ENCODE measurements around the gene SPRING1. TPM values are rescaled to one million over a fixed set of nuclear protein-coding genes. Genes with fewer than 3 reads are reported as not detected.
A peak's percentile ranks its signal among the peaks of the same experiment; 100 is the strongest.

The SPRING1 gene
- total RNA-seq (2012; rRNA removed) (14.0 and 16.4 TPM in 2 replicates), polyA plus RNA-seq (2012; rRNA removed) (12.4 and 16.7 TPM in 2 replicates), Bru-seq, nascent RNA (percentile 65 among the genes with signal in this experiment), BruChase-seq, experiment 1, labeled RNA remaining after a 6-hour chase (percentile 76 among the genes with signal in this experiment), BruChase-seq, experiment 2, labeled RNA remaining after a 2-hour chase (percentile 72 among the genes with signal in this experiment)
- 9.0 and 9.6 TPM in 2 replicates for polyA plus RNA-seq (2012; cell fraction: cytosol; rRNA removed)
- 5.1 and 6.5 TPM in 2 replicates for polyA plus RNA-seq (2012; cell fraction: nucleus; rRNA removed; ENCODE audit: low replicate concordance)
- long read RNA-seq, full-length matches to known transcripts = 31 of 40 reads
- long read RNA-seq, partial matches to known transcripts = 1 of 40 reads
- long read RNA-seq, other reads (novel, unspliced or antisense) = 8 of 40 reads

- peak within 1 kb of the TSS; percentile 96 for H3K14ac ChIP-seq (replicated peaks; ENCODE audit: low read depth, low read length)
- in situ Hi-C loops (cut with MboI; ENCODE audit: low sequenced_read_pairs) = no loop called here
- peaks cover 8 to 33% of the 10 kb centered on the region in 2 experiments; a peak in 3 of 4 replicates for H3K79me1 ChIP-seq (ENCODE audit: low read depth in 1 of 2, low read length in 2 of 2)
- H3K27ac ChIP-seq (ENCODE audit: insufficient read depth, low read length) = peak within 1 kb of the TSS; percentile 60
- 0 out of 2 replicates have a peak within 1 kb of the TSS, but pooled peaks have one; percentile 10 for H3K56ac ChIP-seq (ENCODE audit: extremely low read depth, insufficient read depth, low read length)
- H2BK20ac ChIP-seq (ENCODE audit: low read depth, low read length) = no peak within 1 kb of the TSS
- peak within 1 kb of the TSS; percentile 92 for H3K4me2 ChIP-seq (ENCODE audit: low read depth, low read length)
- intact Hi-C loops (cut with micrococcal nuclease) = loop anchor here (1.0 to 2.0 kb wide), 2 partner anchors 81 to 173 kb away; partner anchors contain the start of gene FBXW8
- H4K91ac ChIP-seq (ENCODE audit: insufficient read depth, low read depth, low read length) = peak within 1 kb of the TSS; percentile 52
- peak within 1 kb of the TSS; percentile 87 for H3K4ac ChIP-seq (ENCODE audit: low read depth, low read length)
- 1% methylated on average over 44 of the region's 80 CpGs; no CpG with 5 or more reads in 1 of the 2 experiments for WGBS, 2 experiments (ENCODE audit: extremely low coverage in 2 of 2, insufficient read length in 1 of 2)
- peak within 1 kb of the TSS; percentile 44 for H2BK5ac ChIP-seq (ENCODE audit: low read depth, low read length, poor library complexity, severe bottlenecking)
- no TSS peak for BruUV-seq (replicated peaks)
- peak; percentile 99 for ATAC-seq (ENCODE audit: low read depth)
- dilution Hi-C loops (cut with HindIII; ENCODE audit: low sequenced_read_pairs, unreplicated experiment) = no loop called here
- H3K4me1 ChIP-seq (ENCODE audit: control insufficient read depth, insufficient read depth, low read length) = peaks cover 2% of the 10 kb centered on the region; the same call in 1 of the 2 replicates
- H2BK120ac ChIP-seq (ENCODE audit: low read depth, low read length) = peak within 1 kb of the TSS; percentile 27; the same call in 1 of the 2 replicates
- H2AK5ac ChIP-seq (ENCODE audit: low read depth, low read length) = peak within 1 kb of the TSS; percentile 93
- H3K9me3 ChIP-seq (ENCODE audit: control insufficient read depth, insufficient read depth, low read length) = no peaks in the 10 kb centered on the region
- 0 out of 2 replicates have a peak within 1 kb of the TSS, but pooled peaks have one; percentile 21 for H3K18ac ChIP-seq (ENCODE audit: low read depth, low read length)
- H4K5ac ChIP-seq (ENCODE audit: low read depth, low read length) = peak within 1 kb of the TSS; percentile 22
- peak within 1 kb of the TSS; percentile 79 to 87 for H4K8ac ChIP-seq (ENCODE audit: low read depth in 2 of 2, low read length in 2 of 2)
- H3K27me3 ChIP-seq (ENCODE audit: control insufficient read depth, insufficient read depth, low read length) = no peaks in the 10 kb centered on the region
- peaks cover 3% of the 10 kb centered on the region; the same call in 1 of the 2 replicates for H4K20me1 ChIP-seq (ENCODE audit: insufficient read depth, low read length)
- ChIA-PET CTCF (no interaction called here), POLR2A (ENCODE audit: unreplicated experiment) (no interaction called here)
- peak within 1 kb of the TSS; percentile 94 for H3K9ac ChIP-seq (ENCODE audit: low read depth, low read length)
- H3K23ac ChIP-seq (ENCODE audit: low read depth, low read length) = peak within 1 kb of the TSS; percentile 98
- H2AFZ ChIP-seq (replicated peaks; ENCODE audit: low read length, poor library complexity) = peak within 1 kb of the TSS; percentile 96
- no peak within 1 kb of the TSS for H2BK15ac ChIP-seq (ENCODE audit: low read depth, low read length)
- peak within 1 kb of the TSS; percentile 92 for H2AK9ac ChIP-seq (replicated peaks; ENCODE audit: low read depth, low read length, poor library complexity)
- 0 out of 2 replicates have a peak, but pooled peaks cover 2% of the 10 kb centered on the region for H3K9me1 ChIP-seq (ENCODE audit: insufficient read depth, low read length)
- peak within 1 kb of the TSS; percentile 79 for H3K4me3 ChIP-seq (ENCODE audit: insufficient read depth, low read depth, low read length)
- peaks cover 1% of the 10 kb centered on the region for H3K36me3 ChIP-seq (ENCODE audit: control insufficient read depth, insufficient read depth, low read length)
- peak; percentile 99 for DNase-seq
- 0 out of 2 replicates have a peak, but pooled peaks have one; percentile 24 for TF ChIP-seq CEBPB (IDR thresholded peaks at IDR 0.05; ENCODE audit: low read depth, low read length)
- 0 out of 2 replicates have a peak, but pooled peaks have one; percentile 6 for TF ChIP-seq CTCF (conservative IDR thresholded peaks at IDR 0.05; ENCODE audit: low read depth, low read length)
- TF ChIP-seq RFX5 (IDR thresholded peaks at IDR 0.05; ENCODE audit: low read depth, low read length) = 0 out of 2 replicates have a peak, but pooled peaks have one; percentile 20
- TF ChIP-seq, protein P1, sequence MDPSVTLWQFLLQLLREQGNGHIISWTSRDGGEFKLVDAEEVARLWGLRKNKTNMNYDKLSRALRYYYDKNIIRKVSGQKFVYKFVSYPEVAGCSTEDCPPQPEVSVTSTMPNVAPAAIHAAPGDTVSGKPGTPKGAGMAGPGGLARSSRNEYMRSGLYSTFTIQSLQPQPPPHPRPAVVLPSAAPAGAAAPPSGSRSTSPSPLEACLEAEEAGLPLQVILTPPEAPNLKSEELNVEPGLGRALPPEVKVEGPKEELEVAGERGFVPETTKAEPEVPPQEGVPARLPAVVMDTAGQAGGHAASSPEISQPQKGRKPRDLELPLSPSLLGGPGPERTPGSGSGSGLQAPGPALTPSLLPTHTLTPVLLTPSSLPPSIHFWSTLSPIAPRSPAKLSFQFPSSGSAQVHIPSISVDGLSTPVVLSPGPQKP (IDR thresholded peaks at IDR 0.05; ENCODE audit: borderline replicate concordance, low read depth, low read length) = no peak
- peak; percentile 83 for TF ChIP-seq RCOR1 (IDR thresholded peaks at IDR 0.05; ENCODE audit: insufficient replicate concordance, low read length)
- peak; percentile 96 for TF ChIP-seq BHLHE40 (IDR thresholded peaks at IDR 0.05; ENCODE audit: low read depth, low read length)
- 0 out of 2 replicates have a peak, but pooled peaks have one; percentile 3 for TF ChIP-seq RAD21 (IDR thresholded peaks at IDR 0.05; ENCODE audit: low read length)
- TF ChIP-seq POLR2A (IDR thresholded peaks at IDR 0.05; ENCODE audit: low read depth, low read length) = peak; percentile 87
- no peak for TF ChIP-seq CHD1 (IDR thresholded peaks at IDR 0.05; ENCODE audit: low read depth, low read length)
- peak; percentile 17; the same call in 1 of the 2 replicates for TF ChIP-seq FOS (IDR thresholded peaks at IDR 0.05; ENCODE audit: low read depth, low read length)
- no peak for TF ChIP-seq MAFK (IDR thresholded peaks at IDR 0.05; ENCODE audit: low read depth, low read length)
- peak; percentile 69; the same call in 1 of the 2 replicates for TF ChIP-seq MAZ (IDR thresholded peaks at IDR 0.05; ENCODE audit: borderline replicate concordance, low read depth, low read length)
These were observed at the start of gene SPRING1, which contains the start of gene RNFT2 for GRCh38 chr12:116737774-116738657. Gene SPRING1 (minus strand): TSS chr12:116738069. CDS start chr12:116737900, 169 bp downstream. Gene RNFT2 (plus strand): TSS chr12:116738315. CDS start chr12:116740498, 2,183 bp downstream.
